A549 treated with AZD9567 at 1 μM for 4 hours (cell line): ENCODE results near the gene KCNIP1. TPM values are rescaled to one million over a fixed set of nuclear protein-coding genes. Genes with fewer than 3 reads are reported as not detected.

ENCODE experiments used
- total RNA-seq: library from RNA; stranded (reverse); fragments of 200-300 nt; extraction: Qiagen RNA extraction; gene quantifications from 5 replicates; pipeline ENCODE4 v1.2.3, GENCODE V29; 2022; ENCODE audit not compliant: insufficient read depth

The KCNIP1 gene
- not detected in 5 replicates for total RNA-seq

GRCh38 chr5:170503990-170504596 lies at the start of gene KCNIP1:
TSS of gene KCNIP1 (plus strand) at chr5:170504020.

GRCh38 chr5:170783498-170784247 lies 279.9 kb downstream of the KCNIP1 start, which contains the start of gene GABRP:
TSS of gene GABRP (plus strand) at chr5:170783725. CDS start at chr5:170788616, 4,891 bp downstream.

Other genes starting within 250 kb of the KCNIP1 start
- 0.03 TPM in 1 of 5 replicates, not detected in the others for gene LCP2, start 206.2 kb upstream of the KCNIP1 start, total RNA-seq
- gene KCNMB1, start 114.7 kb upstream of the KCNIP1 start, total RNA-seq, result not detected in 5 replicates